NCI-H146 treated with DMSO at 0.1 percent for 48 hours (cell line): ENCODE measurements around the gene WDR27.

ENCODE experiments used
- DNase-seq: peaks from one replicate; lab custom pipeline; 2025; ENCODE audit not compliant: unreplicated experiment; lab: John Stamatoyannopoulos, UW

WDR27 gene

GRCh38 chr6:169641461-169642085 lies 60.3 kb downstream of the WDR27 start:
- no peak for DNase-seq

GRCh38 chr6:169640983-169641382 lies 60.8 kb downstream of the WDR27 start:
- DNase-seq = no peak

GRCh38 chr6:169640351-169640852 lies 61.4 kb downstream of the WDR27 start:
- no peak for DNase-seq

- no peak for DNase-seq
Measured at GRCh38 chr6:169639653-169640278, 62.1 kb downstream of the WDR27 start.

- DNase-seq = no peak
Measured at GRCh38 chr6:169638915-169639314, 62.9 kb downstream of the WDR27 start.

- DNase-seq = no peak
Measured at GRCh38 chr6:169638388-169638787, 63.4 kb downstream of the WDR27 start.

GRCh38 chr6:169635345-169635744 lies 66.5 kb downstream of the WDR27 start:
- no peak for DNase-seq

GRCh38 chr6:169632841-169633240 lies 69.0 kb downstream of the WDR27 start:
- no peak for DNase-seq

- no peak for DNase-seq
Measured at GRCh38 chr6:169629256-169629655, 72.6 kb downstream of the WDR27 start.

GRCh38 chr6:169627736-169628607 lies 73.9 kb downstream of the WDR27 start:
- DNase-seq = no peak

GRCh38 chr6:169626649-169627048 lies 75.2 kb downstream of the WDR27 start:
- DNase-seq = no peak

- no peak for DNase-seq
Measured at GRCh38 chr6:169626169-169626568, 75.7 kb downstream of the WDR27 start.

GRCh38 chr6:169625376-169625775 lies 76.5 kb downstream of the WDR27 start:
- no peak for DNase-seq

- no peak for DNase-seq
Measured at GRCh38 chr6:169624785-169625184, 77.0 kb downstream of the WDR27 start.

GRCh38 chr6:169623975-169624374 lies 77.9 kb downstream of the WDR27 start:
- DNase-seq = no peak

- no peak for DNase-seq
Measured at GRCh38 chr6:169623343-169623742, 78.5 kb downstream of the WDR27 start.

- no peak for DNase-seq
Measured at GRCh38 chr6:169622618-169623017, 79.2 kb downstream of the WDR27 start.

GRCh38 chr6:169621311-169621710 lies 80.5 kb downstream of the WDR27 start:
- DNase-seq = no peak

- DNase-seq = no peak
Measured at GRCh38 chr6:169620171-169621130, 81.4 kb downstream of the WDR27 start.

GRCh38 chr6:169619650-169620049 lies 82.2 kb downstream of the WDR27 start:
- DNase-seq = no peak
